Activated T-cell treated with anti-CD3 and anti-CD28 coated beads, Interleukin-2, amount 50 U/mL, for 48 hours (primary cell): ENCODE measurements around the gene MCC.

Experiments used
- DNase-seq, 2 experiments: peaks; one replicate each; pipeline ENCODE4 v3.0.0-alpha.2; 2020

MCC gene

GRCh38 chr5:113217619-113218184 is 270.6 kb downstream of the MCC start:
- DNase-seq: no peak

GRCh38 chr5:113216545-113216944 is 271.7 kb downstream of the MCC start:
- DNase-seq: no peak

- DNase-seq: no peak
Measured at GRCh38 chr5:113215401-113216060, 272.7 kb downstream of the MCC start.

GRCh38 chr5:113214606-113215323 is 273.5 kb downstream of the MCC start:
- DNase-seq: no peak

GRCh38 chr5:113213551-113214425 is 274.5 kb downstream of the MCC start:
- DNase-seq: no peak

GRCh38 chr5:113212244-113212920 is 275.9 kb downstream of the MCC start:
- no peak for DNase-seq

GRCh38 chr5:113209498-113209897 is 278.8 kb downstream of the MCC start:
- DNase-seq: no peak

- no peak for DNase-seq
Measured at GRCh38 chr5:113205807-113206206, 282.4 kb downstream of the MCC start.

- no peak for DNase-seq
Measured at GRCh38 chr5:113205323-113205722, 282.9 kb downstream of the MCC start.

- no peak for DNase-seq
Measured at GRCh38 chr5:113204525-113205161, 283.6 kb downstream of the MCC start.

GRCh38 chr5:113203916-113204315 is 284.3 kb downstream of the MCC start:
- no peak for DNase-seq

- no peak for DNase-seq
Measured at GRCh38 chr5:113202746-113203716, 285.2 kb downstream of the MCC start.

- DNase-seq: no peak
Measured at GRCh38 chr5:113202287-113202686, 286.0 kb downstream of the MCC start.

- no peak for DNase-seq
Measured at GRCh38 chr5:113201715-113202114, 286.5 kb downstream of the MCC start.

- no peak for DNase-seq
Measured at GRCh38 chr5:113199122-113199905, 288.9 kb downstream of the MCC start.

- no peak for DNase-seq
Measured at GRCh38 chr5:113197456-113198200, 290.6 kb downstream of the MCC start.

GRCh38 chr5:113195771-113196170 is 292.5 kb downstream of the MCC start:
- DNase-seq: no peak

- no peak for DNase-seq
Measured at GRCh38 chr5:113195251-113195650, 293.0 kb downstream of the MCC start.

- DNase-seq: no peak
Measured at GRCh38 chr5:113194591-113194990, 293.7 kb downstream of the MCC start.
